ENCODE data around the gene TMEM63B.

Gene TMEM63B

GRCh38 chr6:44176762-44177509 is 49.6 kb downstream of the TMEM63B start:
- DNase-seq (ENCODE audit: low read depth), result no peak
- TF ChIP-seq CTCF (conservative IDR thresholded peaks at IDR 0.05; ENCODE audit: control insufficient read depth, insufficient read depth, low read depth, low read length), result no peak
- H3K4me3 ChIP-seq (ENCODE audit: control insufficient read depth, low read depth, low read length), result no peak overlapping the region

GRCh38 chr6:44177691-44178423 is 50.5 kb downstream of the TMEM63B start:
- no peak for TF ChIP-seq CTCF (conservative IDR thresholded peaks at IDR 0.05; ENCODE audit: control insufficient read depth, insufficient read depth, low read depth, low read length)

DNA sequence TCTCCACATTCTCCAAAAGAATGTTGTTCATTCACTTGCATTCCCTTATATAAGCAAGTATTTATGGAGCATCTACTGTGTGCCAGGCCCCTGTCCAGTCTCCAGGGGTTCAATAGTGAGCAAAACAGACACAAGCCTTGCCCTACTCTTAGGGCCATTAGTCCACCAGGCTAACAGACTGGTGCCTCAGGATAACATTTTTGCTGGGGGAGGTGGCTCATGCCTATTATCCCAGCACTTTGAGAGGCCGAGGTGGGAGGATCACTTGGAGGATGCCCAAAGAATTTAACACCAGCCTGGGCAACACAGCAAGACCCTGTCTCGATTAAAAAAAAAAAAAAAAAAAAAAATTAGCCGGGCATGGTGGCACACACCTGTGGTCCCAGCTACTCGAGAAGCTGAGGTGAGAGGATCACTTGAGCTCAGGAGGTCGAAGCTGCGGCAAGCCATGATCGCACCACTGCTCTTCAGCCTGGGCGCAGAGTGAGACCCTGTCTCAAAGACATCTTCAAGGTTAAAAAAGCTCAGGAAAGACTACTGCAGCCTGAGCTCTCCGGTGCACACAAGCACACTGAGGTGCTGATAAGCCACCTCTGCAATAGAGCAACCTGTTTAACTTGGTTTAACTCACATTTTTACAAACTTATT is 51.2 kb downstream of the TMEM63B start:
- DNase-seq (ENCODE audit: low read depth), result no peak
- no peak for TF ChIP-seq CTCF (conservative IDR thresholded peaks at IDR 0.05; ENCODE audit: control insufficient read depth, insufficient read depth, low read depth, low read length)
- H3K4me3 ChIP-seq (ENCODE audit: control insufficient read depth, low read depth, low read length), result no peak overlapping the region

More at GRCh38 chr6:44177691-44178423, 50.5 kb downstream of the TMEM63B start:
- DNase-seq (ENCODE audit: low read depth), result peak; percentile 79
- no peak overlapping the region for H3K4me3 ChIP-seq (ENCODE audit: control insufficient read depth, low read depth, low read length)

GRCh38 chr6:44179072-44179536 is 51.8 kb downstream of the TMEM63B start:
- peak; percentile 21 for DNase-seq (ENCODE audit: low read depth)
- no peak for TF ChIP-seq CTCF (conservative IDR thresholded peaks at IDR 0.05; ENCODE audit: control insufficient read depth, insufficient read depth, low read depth, low read length)
- no peak overlapping the region for H3K4me3 ChIP-seq (ENCODE audit: control insufficient read depth, low read depth, low read length)

- TF ChIP-seq CTCF (conservative IDR thresholded peaks at IDR 0.05; ENCODE audit: control insufficient read depth, insufficient read depth, low read depth, low read length), result no peak
- H3K4me3 ChIP-seq (ENCODE audit: control insufficient read depth, low read depth, low read length), result no peak overlapping the region
- no peak for DNase-seq (ENCODE audit: low read depth)
These were observed 52.3 kb downstream of the TMEM63B start for GRCh38 chr6:44179648-44180047.

- H3K4me3 ChIP-seq (ENCODE audit: control insufficient read depth, low read depth, low read length), result no peak overlapping the region
- TF ChIP-seq CTCF (conservative IDR thresholded peaks at IDR 0.05; ENCODE audit: control insufficient read depth, insufficient read depth, low read depth, low read length), result no peak
- DNase-seq (ENCODE audit: low read depth), result no peak
These were observed 53.1 kb downstream of the TMEM63B start for GRCh38 chr6:44180406-44180805.
